Measurements from ENCODE around the gene STC2. TPM values are rescaled to one million over a fixed set of nuclear protein-coding genes. Genes with fewer than 3 reads are reported as not detected.
"Not testable (repeated sequence)": the region's sequence is repeated elsewhere in the genome, so short reads cannot be mapped to it uniquely, and the experiment has no call there.

STC2 gene
- total RNA-seq, 1 donor from 2014 or later = 26.0 TPM

GRCh38 chr5:173287086-173287485 is 41.1 kb downstream of the STC2 start:
- Mint-ChIP-seq H3K4me3 (no peak overlapping the region), H3K27me3 (ENCODE audit: low read depth) (peaks cover 46% of the 10 kb centered on the region), H3K27ac (no peak overlapping the region), H3K4me1 (peaks cover 18% of the 10 kb centered on the region), H3K9me3 (no peaks in the 10 kb centered on the region), H3K36me3 (no peaks in the 10 kb centered on the region)
- TF ChIP-seq CTCF (IDR thresholded peaks at IDR 0.05; ENCODE audit: unreplicated experiment) = no peak
- DNase-seq (ENCODE audit: low spot score in 2 of 2, unreplicated experiment in 2 of 2) = no peak

GRCh38 chr5:173284343-173284958 is 43.8 kb downstream of the STC2 start:
- not testable (repeated sequence) for H3K36me3 Mint-ChIP-seq; H3K27ac Mint-ChIP-seq; H3K4me3 Mint-ChIP-seq; H3K4me1 Mint-ChIP-seq; DNase-seq (ENCODE audit: low spot score in 2 of 2, unreplicated experiment in 2 of 2); H3K9me3 Mint-ChIP-seq
- H3K27me3 Mint-ChIP-seq (ENCODE audit: low read depth) = peaks cover 63% of the 10 kb centered on the region

DNA sequence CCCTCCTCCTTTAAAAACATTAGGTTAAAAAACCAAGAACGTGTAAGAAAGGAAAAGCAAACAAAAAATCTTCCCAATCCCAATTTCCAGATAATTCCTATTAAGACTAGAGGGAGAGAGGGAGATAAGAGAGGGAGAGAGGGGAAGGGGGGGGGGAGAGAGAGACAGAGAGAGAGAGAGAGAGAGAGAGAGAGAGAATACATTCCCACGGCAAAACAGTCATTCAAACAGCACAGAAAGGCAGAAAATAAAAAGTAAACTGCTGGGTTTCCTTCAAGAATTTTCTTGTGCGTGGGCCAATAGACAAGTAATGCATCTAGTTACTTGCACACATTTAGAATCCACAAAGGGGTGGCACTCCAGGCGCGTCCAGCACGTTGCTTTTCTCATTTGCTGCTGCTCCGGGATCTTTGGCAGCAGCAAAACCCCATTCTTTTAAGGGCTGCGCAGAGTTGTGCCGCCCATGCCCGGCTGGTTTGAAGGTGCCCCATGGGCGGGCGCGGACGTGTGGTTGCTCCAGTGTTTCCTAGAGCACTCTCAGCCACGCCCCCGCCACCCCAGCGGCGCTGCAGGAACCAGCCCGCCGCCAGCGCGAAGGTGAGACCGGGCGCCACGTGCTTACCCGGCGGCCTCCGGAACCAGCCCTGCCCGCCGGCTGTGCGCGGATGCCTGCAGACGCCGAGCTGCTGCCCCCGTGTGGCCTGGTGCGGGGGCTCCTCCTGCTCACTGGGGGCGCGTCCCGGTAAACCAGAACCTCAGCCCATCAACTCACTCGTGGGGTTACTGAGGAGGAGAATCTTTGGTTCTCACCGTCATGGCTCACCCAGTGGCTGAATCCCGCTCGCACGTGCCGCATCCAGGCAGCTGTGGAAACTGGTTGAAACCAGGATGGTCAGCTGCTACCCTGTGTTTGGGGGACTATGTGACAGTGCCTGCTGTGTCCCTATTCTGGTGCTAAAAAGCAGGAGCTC is 44.6 kb downstream of the STC2 start:
- peak overlapping the region; percentile 46 for H3K4me3 Mint-ChIP-seq
- DNase-seq (ENCODE audit: low spot score in 2 of 2, unreplicated experiment in 2 of 2) = peak; percentile 70 to 83
- peak; percentile 67 for TF ChIP-seq CTCF (IDR thresholded peaks at IDR 0.05; ENCODE audit: unreplicated experiment)

DNA sequence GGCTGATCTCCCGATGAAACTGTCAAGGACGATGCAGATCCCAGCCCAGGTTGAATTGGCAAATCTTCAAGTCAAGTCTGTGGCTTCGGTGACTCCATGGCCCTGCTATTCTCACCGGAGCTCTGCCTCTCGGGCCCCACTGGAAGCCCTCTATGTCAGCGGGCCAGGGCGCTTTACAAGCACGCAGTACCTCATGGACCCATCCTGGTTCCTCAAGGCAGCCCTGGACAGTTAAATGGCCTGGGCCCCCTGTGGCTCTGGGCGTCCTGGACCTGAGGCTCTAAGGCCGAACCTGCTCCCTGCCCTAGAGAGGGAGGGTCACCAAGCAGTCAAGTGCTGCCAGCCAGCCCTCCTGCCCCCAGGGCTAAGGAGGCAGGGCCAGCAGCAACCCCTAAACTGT is 45.3 kb downstream of the STC2 start:
- TF ChIP-seq CTCF (IDR thresholded peaks at IDR 0.05; ENCODE audit: unreplicated experiment) = no peak
- no peak for DNase-seq (ENCODE audit: low spot score in 2 of 2, unreplicated experiment in 2 of 2)
- no peaks in the 10 kb centered on the region for H3K9me3 Mint-ChIP-seq
- H3K4me1 Mint-ChIP-seq = peaks cover 8% of the 10 kb centered on the region
- H3K4me3 Mint-ChIP-seq = peak overlapping the region; percentile 46
- H3K27ac Mint-ChIP-seq = no peak overlapping the region
- H3K27me3 Mint-ChIP-seq (ENCODE audit: low read depth) = peaks cover 69% of the 10 kb centered on the region
- no peaks in the 10 kb centered on the region for H3K36me3 Mint-ChIP-seq

More for the DNA sequence above, 44.6 kb downstream of the STC2 start:
- Mint-ChIP-seq H3K27me3 (ENCODE audit: low read depth) (peaks cover 67% of the 10 kb centered on the region), H3K4me1 (peaks cover 8% of the 10 kb centered on the region), H3K9me3 (no peaks in the 10 kb centered on the region), H3K27ac (no peak overlapping the region), H3K36me3 (no peaks in the 10 kb centered on the region)

DNA sequence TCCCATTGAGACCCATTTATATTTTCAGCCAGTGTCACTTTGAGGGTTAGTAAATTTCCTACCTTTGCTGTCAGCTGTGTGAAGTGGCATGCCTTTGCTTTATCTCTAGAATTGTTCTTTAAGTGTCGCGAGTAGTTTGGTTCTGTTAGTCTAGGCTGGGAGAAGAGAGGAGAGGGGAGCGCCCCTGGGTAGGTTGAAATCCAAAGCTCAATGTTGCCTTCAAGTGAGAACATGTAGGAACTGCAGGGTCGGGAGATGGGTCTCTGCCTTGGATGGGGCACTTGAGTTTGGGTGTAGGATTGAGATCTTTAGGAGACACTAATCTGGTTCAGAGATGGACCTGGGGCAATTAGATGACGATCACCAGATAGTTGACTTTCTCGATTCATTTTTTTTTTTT is 46.3 kb downstream of the STC2 start:
- no peak overlapping the region for H3K27ac Mint-ChIP-seq
- no peak for DNase-seq (ENCODE audit: low spot score in 2 of 2, unreplicated experiment in 2 of 2)

More for the DNA sequence above, 46.3 kb downstream of the STC2 start:
- peaks cover 8% of the 10 kb centered on the region for H3K4me1 Mint-ChIP-seq
- no peak overlapping the region for H3K4me3 Mint-ChIP-seq
- H3K27me3 Mint-ChIP-seq (ENCODE audit: low read depth) = peaks cover 69% of the 10 kb centered on the region
- no peaks in the 10 kb centered on the region for H3K9me3 Mint-ChIP-seq
- TF ChIP-seq CTCF (IDR thresholded peaks at IDR 0.05; ENCODE audit: unreplicated experiment) = no peak
- no peaks in the 10 kb centered on the region for H3K36me3 Mint-ChIP-seq

Data from mesothelial cell of epicardium (in vitro differentiated cells).